Stromal cell of bone marrow (primary cell): ENCODE results near the gene KISS1R.
"Not testable (repeated sequence)": the region's sequence is repeated elsewhere in the genome, so short reads cannot be mapped to it uniquely, and the experiment has no call there.

Source experiments
- DNase-seq: peaks from one replicate; pipeline ENCODE4 v3.0.0-alpha.2; 2012; ENCODE audit warnings: low read depth

The KISS1R gene

GRCh38 chr19:953445-954271, 36.5 kb downstream of the KISS1R start:
- DNase-seq = no peak

GRCh38 chr19:954272-954671, 37.1 kb downstream of the KISS1R start:
- DNase-seq = no peak

- DNase-seq = no peak
These were observed 37.8 kb downstream of the KISS1R start for GRCh38 chr19:954672-955494.

GRCh38 chr19:955803-956765, 39.0 kb downstream of the KISS1R start:
- DNase-seq = no peak

- DNase-seq = no peak
These were observed 39.8 kb downstream of the KISS1R start for GRCh38 chr19:956766-957440.

- DNase-seq = not testable (repeated sequence)
These were observed 40.4 kb downstream of the KISS1R start for GRCh38 chr19:957578-957977.

- no peak for DNase-seq
These were observed 42.1 kb downstream of the KISS1R start for GRCh38 chr19:958967-959855.

- no peak for DNase-seq
These were observed 42.9 kb downstream of the KISS1R start for GRCh38 chr19:960020-960419.

GRCh38 chr19:960601-960938, 43.4 kb downstream of the KISS1R start:
- DNase-seq = no peak

GRCh38 chr19:961866-962620, 44.9 kb downstream of the KISS1R start:
- no peak for DNase-seq

GRCh38 chr19:962683-963400, 45.7 kb downstream of the KISS1R start:
- DNase-seq = no peak

GRCh38 chr19:963486-963951, 46.4 kb downstream of the KISS1R start:
- DNase-seq = no peak

GRCh38 chr19:964116-964520, 47.0 kb downstream of the KISS1R start:
- no peak for DNase-seq

GRCh38 chr19:964761-965694, 47.9 kb downstream of the KISS1R start:
- no peak for DNase-seq

- DNase-seq = no peak
These were observed 49.5 kb downstream of the KISS1R start for GRCh38 chr19:966485-967088.
